Right ventricle myocardium inferior (tissue), 1 donor: Measurements from ENCODE around the gene COL11A1. TPM values are rescaled to one million over a fixed set of nuclear protein-coding genes. Genes with fewer than 3 reads are reported as not detected.
"Not testable (repeated sequence)": the region's sequence is repeated elsewhere in the genome, so short reads cannot be mapped to it uniquely, and the experiment has no call there.

Source experiments
- ATAC-seq: fragments of 200-7000 bp; cut with Tn5 transposase; one replicate; pipeline ENCODE4 v1.9.1; 2020; ENCODE audit warnings: mild to moderate bottlenecking, moderate library complexity
- DNase-seq: peaks from one replicate; pipeline ENCODE4 v3.0.0; 2021; ENCODE audit errors: missing footprints
- intact Hi-C: fragments of 100-400 bp; cut with DNase I; formaldehyde crosslinking; loops from one replicate; pipeline ENCODE4 v1.11.0; 2022
- total RNA-seq: library from RNA; stranded (reverse); fragmentation: NEBNext Ultra II Directional; extraction: Animal tissue kit (Norgen Biotek cat#: 25700); gene quantifications from one replicate; pipeline ENCODE4 v1.2.1, GENCODE V29; 2021
- donor health status: DM: no; HTN: yes; CAD: no; lungs with severe emphysema.

Gene COL11A1
- total RNA-seq, 1 donor from 2014 or later = not detected

DNA sequence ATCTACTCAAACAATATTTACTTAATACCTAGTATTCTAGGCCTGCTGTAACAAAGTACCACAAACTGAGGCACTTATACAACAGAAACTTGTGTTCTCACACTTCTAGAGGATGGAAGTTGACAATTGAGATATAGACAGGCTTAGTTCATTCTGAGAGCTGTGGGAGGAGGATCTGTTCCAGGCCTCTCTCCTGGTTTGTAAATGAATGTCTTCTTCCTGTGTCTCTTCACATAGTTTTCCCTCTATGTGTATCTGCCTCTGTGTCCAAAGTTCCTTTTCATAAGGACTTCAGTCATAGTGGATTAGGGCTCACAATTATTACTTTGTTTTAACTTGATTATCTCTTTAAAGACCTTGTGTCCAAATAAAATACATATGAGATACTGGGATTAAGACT lies 251.1 kb downstream of the COL11A1 start:
- no peak for DNase-seq
- no peak for ATAC-seq
- intact Hi-C loops = no loop called here

DNA sequence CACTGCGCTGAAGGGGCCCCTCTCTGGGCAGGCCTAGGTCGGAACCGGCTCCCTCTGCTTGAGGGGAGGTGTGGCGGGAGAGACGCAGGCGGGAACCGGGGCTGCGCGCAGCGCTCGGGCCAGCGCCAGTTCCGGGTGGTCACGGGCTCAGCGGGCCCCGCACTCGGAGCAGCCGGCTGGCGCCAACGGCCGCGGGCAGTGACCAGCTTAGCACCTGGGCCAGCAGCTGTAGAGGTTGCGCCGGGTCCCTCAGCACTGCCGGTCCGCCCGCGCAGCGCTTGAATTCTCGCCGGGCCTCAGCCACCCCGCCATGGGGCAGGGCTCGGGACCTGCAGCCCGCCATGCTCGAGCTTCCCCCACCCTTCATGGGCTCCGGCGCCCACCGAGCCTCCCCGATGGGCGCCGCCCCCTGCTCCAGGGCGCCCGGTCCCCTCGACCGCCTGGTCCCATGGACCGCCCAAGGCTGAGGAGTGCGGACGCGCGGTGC lies 254.6 kb downstream of the COL11A1 start:
- DNase-seq (no peak), ATAC-seq (no peak)
- intact Hi-C loops = no loop called here

DNA sequence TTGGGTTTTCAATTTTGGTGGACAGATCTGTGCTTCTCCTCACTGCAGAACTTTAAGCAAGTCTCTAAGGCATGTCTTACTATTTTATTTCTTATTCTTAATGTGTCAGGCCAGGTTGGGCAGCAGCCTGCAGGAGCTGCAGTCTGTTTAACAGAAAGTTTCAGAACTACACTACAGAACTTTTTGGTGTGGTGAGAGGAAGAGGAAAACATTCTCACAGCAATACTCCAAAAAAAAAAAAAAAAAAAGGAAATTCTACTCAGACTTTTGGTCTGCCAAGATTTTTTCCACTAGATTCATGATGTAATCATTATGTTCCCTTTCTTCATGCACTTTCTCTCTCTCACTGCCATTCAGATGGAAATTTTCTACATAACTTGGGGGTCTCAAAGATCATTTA lies 255.2 kb downstream of the COL11A1 start:
- intact Hi-C loops = no loop called here
- ATAC-seq = no peak
- DNase-seq = no peak

DNA sequence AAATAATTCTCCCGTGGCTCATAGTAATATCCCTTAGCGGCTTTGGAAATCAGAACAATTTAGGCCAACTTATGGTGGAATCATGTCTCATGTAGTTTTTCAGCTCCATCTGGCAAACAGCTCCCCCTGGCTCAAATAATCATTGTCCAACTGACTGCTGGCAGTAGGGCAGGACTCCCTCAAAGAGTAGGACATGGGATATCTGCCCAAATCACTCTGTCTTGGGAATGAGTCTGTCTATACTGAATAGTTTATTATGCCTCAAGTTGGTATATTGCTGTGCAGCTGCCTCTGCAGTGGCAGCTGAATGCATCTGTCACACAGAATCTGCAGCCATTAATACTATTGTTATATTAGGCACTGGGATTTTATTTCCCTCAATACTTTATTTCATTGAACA lies 255.7 kb downstream of the COL11A1 start:
- intact Hi-C loops = no loop called here
- DNase-seq (no peak), ATAC-seq (no peak)

DNA sequence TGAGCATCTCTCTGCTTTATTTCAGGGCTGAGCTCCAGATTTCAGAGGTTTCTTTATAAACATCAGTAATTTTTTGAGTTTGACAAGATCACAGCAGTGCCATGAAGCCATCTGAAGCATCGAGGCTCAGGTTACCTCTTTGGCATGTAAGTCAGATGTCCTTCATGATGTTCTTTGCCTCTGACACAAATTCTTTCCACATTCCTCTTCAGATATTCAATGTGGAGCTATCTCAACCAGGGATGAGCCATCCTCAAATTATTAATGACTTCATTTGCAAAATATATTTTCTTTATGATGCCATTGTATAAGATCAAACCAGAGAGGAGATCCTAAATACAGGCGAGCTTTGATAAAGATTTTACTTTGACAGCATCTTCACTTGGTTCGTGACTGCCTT lies 256.7 kb downstream of the COL11A1 start:
- intact Hi-C loops = no loop called here
- no peak for DNase-seq
- no peak for ATAC-seq

DNA sequence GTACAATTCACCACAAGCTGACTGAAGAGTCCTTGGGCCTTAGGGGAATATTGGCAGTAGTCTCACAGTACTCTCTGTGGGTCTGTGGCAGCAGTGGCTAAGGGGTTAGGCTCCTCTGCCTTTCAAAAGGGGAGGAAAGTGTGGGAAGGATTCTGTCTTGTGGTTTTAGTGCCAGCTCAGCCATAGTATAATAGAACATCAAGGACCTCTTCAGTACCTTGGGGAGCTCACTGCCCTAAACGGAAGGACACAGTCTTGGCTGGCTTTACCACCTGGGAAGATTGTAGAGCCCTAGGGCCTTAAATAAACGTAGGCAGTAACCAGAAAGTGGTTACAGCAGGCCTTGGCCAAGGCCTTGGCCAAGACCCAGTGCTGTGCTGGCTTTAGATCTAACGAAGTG lies 265.7 kb downstream of the COL11A1 start:
- no peak for DNase-seq
- ATAC-seq = no peak
- intact Hi-C loops = no loop called here

DNA sequence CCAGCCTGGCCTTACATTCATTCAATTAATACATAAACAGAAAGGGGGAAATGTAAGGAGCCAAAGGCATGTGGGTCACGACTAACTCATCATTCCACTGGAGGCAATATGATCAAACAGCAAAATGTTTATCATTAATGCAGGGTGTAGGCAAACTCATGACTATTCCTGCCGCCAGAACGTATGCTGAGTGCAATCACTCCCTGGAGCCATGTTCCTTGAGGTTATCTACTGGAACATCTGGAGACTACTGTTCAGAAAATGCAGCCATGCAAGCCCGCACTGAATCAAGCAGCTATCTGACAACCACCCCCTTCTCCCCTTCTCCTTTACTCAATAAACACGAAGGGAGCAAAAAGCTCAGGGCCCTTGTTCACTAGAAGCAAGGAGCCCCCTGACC lies 267.6 kb downstream of the COL11A1 start:
- no peak for ATAC-seq
- no peak for DNase-seq
- intact Hi-C loops = no loop called here

DNA sequence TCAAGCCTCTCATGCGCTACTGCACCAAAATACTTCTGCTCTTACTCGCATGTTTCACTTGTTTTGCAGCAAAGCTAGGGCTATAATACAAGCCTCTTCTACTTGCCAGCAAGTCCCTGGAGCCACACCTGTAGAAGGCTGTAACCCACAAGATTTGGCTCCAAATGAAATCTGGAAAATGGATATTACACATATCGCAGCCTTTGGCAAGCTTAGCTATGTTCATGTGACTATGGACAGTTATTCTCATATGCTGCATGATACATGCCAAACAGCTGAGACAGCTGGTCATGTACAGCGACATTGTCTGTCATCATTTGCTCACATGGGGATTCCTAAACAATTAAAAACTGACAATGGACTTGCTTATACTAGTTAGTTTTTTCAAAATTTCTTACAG lies 270.3 kb downstream of the COL11A1 start:
- DNase-seq (no peak), ATAC-seq (no peak)
- intact Hi-C loops = no loop called here

DNA sequence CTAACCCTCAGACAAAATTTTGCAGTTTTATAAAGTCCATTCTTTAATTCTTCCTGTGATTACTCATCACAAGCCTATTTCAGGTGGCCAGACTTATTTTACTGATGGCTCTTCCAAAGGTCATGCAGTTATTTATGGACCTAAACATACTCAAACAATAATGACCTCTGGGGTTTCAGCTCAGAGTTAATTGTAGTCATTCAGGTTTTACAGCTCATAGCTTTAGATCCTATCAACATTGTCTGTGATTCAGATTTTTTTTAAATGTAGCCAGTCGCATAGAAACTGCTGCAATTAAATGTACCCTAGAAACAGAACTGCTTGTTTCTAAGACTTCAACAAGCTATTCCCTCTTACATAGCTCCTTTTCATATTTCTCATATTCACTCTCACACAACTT lies 270.8 kb downstream of the COL11A1 start:
- DNase-seq = no peak
- intact Hi-C loops = no loop called here
- ATAC-seq = no peak

DNA sequence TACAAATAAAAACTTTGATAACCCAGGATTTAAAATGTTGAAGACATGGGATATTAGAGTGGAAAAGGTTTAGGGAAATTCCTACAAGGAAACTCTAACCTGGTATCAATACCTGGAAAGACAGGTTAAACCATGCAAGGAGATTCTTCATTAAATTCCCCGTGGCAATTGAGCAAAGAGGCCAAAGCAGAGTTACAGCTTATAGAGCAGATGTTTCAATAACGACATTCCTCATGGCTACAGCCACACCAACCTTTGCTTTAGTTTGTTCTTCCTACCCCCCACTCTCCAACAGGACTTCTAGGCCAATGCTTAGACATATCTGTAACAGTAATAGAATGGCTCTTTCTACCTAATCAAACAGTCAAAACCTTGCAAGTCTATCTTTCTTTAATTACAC lies 271.3 kb downstream of the COL11A1 start:
- ATAC-seq (no peak), DNase-seq (no peak)
- intact Hi-C loops = no loop called here

DNA sequence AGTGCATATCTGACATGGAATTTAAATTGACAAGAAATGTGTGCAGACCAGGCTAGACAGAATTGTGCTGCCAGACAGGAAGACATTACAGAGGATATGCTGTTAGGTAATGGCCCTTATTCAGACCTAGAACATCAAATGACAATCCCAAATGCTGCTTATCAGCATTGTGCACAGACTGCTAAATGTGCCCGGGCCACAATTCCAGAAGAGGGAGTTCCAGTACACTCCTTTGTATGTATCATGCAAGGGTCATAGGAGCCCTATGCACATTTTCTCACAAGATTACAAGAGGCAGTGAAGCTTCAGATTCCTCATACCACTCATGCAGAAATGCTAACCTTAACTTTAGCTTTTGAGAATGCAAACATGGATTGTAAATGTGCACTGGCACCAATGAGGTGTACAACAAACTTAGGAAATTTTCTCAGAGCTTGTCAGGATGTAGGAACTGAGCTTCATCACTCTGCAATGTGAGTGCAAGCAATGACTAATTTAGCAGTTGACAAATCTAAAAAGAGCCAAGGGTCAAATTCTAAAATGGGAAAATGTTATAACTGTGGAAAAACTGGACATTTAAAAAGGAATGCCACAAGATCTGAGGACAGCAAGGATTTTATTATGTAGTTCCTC lies 273.5 kb downstream of the COL11A1 start:
- ATAC-seq (no peak), DNase-seq (no peak)
- intact Hi-C loops = no loop called here

DNA sequence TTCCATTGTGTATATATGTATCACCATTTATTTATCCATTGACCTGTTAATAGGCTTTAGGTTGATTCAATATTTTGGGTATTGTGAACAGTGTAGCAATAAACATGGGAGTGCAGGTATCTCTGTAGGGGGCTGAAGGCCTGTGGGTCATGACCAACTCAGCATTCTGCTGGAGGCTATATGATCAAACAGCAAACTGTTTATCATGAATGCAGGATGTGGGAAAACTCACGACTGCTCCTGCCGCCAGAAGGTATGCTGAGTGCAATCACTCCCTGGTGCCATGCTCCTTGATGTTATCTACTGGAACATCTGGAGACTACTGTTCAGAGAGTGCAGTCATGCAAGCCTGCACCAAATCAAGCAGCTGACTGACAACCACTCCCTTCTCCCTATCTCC lies 275.2 kb downstream of the COL11A1 start:
- ATAC-seq (no peak), DNase-seq (no peak)
- intact Hi-C loops = no loop called here

DNA sequence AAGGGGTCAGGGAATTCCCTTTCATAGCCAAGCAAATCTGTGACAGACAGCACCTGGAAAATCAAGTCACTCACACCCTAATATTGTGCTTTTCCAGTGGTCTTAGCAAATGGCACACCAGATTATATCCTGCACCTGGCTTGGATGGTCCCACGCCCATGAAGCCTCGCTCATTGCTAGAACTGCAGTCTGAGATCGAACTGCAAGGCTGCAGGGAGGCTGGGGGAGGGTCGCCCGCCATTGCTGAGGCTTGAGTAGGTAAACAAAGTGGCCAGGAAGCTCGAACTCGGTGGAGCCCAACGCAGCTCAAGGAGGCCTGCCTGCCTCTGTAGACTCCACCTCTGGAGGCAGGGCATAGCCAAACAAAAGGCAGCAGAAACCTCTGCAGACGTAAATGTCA lies 281.6 kb downstream of the COL11A1 start:
- ATAC-seq, intact Hi-C loops, DNase-seq: not testable (repeated sequence)
